ENCODE results near the gene PPP2R2C.

GRCh38 chr4:6299875-6300274 is 172.5 kb downstream of the PPP2R2C start:
- TF ChIP-seq, protein P1, sequence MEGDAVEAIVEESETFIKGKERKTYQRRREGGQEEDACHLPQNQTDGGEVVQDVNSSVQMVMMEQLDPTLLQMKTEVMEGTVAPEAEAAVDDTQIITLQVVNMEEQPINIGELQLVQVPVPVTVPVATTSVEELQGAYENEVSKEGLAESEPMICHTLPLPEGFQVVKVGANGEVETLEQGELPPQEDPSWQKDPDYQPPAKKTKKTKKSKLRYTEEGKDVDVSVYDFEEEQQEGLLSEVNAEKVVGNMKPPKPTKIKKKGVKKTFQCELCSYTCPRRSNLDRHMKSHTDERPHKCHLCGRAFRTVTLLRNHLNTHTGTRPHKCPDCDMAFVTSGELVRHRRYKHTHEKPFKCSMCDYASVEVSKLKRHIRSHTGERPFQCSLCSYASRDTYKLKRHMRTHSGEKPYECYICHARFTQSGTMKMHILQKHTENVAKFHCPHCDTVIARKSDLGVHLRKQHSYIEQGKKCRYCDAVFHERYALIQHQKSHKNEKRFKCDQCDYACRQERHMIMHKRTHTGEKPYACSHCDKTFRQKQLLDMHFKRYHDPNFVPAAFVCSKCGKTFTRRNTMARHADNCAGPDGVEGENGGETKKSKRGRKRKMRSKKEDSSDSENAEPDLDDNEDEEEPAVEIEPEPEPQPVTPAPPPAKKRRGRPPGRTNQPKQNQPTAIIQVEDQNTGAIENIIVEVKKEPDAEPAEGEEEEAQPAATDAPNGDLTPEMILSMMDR (IDR thresholded peaks at IDR 0.05): no peak
- TF ChIP-seq, protein P2, sequence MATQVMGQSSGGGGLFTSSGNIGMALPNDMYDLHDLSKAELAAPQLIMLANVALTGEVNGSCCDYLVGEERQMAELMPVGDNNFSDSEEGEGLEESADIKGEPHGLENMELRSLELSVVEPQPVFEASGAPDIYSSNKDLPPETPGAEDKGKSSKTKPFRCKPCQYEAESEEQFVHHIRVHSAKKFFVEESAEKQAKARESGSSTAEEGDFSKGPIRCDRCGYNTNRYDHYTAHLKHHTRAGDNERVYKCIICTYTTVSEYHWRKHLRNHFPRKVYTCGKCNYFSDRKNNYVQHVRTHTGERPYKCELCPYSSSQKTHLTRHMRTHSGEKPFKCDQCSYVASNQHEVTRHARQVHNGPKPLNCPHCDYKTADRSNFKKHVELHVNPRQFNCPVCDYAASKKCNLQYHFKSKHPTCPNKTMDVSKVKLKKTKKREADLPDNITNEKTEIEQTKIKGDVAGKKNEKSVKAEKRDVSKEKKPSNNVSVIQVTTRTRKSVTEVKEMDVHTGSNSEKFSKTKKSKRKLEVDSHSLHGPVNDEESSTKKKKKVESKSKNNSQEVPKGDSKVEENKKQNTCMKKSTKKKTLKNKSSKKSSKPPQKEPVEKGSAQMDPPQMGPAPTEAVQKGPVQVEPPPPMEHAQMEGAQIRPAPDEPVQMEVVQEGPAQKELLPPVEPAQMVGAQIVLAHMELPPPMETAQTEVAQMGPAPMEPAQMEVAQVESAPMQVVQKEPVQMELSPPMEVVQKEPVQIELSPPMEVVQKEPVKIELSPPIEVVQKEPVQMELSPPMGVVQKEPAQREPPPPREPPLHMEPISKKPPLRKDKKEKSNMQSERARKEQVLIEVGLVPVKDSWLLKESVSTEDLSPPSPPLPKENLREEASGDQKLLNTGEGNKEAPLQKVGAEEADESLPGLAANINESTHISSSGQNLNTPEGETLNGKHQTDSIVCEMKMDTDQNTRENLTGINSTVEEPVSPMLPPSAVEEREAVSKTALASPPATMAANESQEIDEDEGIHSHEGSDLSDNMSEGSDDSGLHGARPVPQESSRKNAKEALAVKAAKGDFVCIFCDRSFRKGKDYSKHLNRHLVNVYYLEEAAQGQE (IDR thresholded peaks at IDR 0.05; ENCODE audit: insufficient read depth in 1 of 2, low read depth in 2 of 2, low read length in 1 of 2): no peak
